GM21717 (cell line): ENCODE results near the gene RYR1.
"Not testable (repeated sequence)": the region's sequence is repeated elsewhere in the genome, so short reads cannot be mapped to it uniquely, and the experiment has no call there.

Source experiments
- ATAC-seq: cut with Tn5 transposase; IDR thresholded peaks from one replicate; pipeline ENCODE4 v1.9.1; 2021; ENCODE audit warnings: mild to moderate bottlenecking, moderate library complexity; ENCODE audit not compliant: unreplicated experiment

The RYR1 gene

DNA sequence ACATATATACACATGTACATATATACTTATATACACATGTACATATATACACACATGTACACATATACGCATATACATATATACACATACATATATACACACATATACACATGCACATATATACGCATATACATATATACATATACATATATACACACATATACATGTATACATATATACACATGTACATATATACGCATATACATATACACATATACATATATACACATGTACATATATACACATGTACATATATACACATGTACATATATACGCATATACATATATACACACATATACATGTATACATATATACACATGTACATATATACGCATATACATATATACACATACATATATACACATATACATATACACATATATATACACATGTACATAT, 169.4 kb downstream of the RYR1 start:
- not testable (repeated sequence) for ATAC-seq

DNA sequence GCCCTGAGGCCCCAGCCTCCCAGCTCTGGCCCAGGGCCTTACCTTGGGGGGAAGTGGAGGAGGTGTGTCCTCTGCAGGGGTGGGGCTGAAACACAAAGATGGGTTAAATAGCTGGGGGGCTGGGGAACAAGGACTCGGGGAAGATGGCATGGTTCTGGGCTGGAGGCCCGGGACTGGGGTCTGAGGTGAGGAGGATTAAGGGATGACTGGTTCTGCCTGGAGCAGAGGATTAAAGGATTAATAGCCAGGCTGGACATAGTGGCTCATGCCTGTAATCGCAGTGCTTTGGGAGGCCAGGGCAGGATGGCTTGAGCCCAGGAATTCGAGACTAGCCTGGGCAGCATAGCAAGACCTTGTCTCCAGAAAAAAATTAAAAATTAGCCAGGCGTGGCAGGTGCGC, 172.6 kb downstream of the RYR1 start:
- no peak for ATAC-seq

DNA sequence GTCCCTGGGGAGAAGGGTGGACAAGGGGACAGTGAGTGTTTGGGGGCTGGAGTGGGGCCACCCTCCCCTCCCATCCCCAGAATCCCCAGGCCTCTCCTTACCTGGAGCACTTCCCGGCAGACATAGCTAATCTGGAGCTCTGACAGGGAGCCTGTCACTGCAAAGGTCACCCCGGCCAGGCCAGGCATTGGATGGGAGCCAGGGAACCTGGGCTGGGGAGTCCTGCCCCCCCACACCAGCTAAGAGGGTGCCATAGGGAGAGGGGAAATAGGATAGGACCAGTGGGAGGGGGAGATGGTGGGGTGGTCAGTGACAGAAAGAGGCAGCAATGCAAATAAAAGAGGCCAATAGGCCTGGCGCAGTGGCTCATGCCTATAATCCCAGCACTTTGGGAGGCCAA, 180.8 kb downstream of the RYR1 start:
- ATAC-seq: no peak

DNA sequence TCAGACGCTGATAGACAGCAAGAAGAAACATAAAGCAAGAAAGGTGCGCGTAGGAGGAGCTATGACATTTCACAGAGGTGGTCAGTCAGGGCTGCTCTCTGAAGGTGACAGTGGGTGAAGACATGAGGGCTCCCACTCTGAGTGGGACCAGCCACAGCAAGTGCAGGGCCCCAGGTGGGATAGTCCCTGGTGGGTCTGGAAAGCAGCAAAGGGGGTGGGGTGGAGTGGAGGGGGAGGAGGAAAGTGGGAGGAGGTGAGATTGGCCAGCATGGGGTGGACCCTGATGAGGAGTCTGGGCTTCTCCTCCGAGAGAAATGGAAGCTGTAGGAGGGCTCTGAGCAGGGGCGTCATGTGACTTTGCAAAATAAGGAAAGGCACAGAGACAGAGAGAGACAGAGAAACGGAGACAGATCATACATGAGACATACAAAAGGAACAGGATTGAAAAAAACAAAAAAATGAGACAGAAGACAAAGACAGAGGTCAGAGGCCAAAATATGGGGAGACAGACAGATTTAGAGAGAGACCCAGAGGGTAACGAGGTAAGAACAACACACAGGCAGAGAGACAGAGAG, 181.6 kb downstream of the RYR1 start:
- no peak for ATAC-seq

DNA sequence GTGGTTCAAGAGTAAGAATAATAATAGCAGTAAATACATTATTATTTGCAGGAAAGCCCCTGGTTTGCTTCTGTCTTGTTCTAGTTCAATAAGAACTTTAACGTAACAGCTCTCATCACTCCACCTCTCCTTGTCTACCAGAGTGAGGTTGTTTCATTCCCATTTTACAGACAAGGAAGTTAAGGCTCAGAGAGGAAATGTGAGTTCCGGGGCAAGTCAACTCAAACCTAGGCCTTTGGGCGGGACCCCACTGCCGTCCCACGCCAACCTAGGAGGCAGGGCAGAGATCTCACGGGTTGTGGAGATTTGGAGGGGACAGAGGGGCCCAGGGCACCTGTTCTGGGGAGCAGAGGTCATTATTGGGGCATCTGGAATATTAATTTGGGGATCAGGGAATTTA, 182.8 kb downstream of the RYR1 start:
- no peak for ATAC-seq

DNA sequence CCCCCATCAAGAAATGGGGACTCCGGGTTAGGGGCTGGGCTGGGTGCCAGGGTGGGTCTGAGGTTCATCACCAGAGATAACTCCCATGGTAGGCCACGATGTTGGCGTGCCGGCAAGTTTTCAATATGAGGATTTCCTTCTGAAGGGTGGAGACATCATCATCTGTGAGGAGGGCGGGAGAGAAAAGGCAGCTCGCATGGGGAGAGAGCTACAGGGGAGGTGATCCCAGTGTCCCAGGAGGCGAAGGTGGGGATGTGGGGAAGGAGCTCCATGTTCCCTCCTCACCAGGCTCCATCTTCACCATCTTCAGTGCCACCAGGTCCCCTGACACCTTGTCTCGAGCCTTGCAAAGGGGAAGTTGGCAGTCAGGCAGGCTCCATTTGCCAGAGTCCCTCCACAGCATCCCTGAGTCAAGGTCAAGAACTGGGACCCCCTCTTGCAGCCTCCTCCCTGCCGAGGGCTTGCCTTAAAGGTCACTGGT, 183.8 kb downstream of the RYR1 start:
- ATAC-seq: no peak

DNA sequence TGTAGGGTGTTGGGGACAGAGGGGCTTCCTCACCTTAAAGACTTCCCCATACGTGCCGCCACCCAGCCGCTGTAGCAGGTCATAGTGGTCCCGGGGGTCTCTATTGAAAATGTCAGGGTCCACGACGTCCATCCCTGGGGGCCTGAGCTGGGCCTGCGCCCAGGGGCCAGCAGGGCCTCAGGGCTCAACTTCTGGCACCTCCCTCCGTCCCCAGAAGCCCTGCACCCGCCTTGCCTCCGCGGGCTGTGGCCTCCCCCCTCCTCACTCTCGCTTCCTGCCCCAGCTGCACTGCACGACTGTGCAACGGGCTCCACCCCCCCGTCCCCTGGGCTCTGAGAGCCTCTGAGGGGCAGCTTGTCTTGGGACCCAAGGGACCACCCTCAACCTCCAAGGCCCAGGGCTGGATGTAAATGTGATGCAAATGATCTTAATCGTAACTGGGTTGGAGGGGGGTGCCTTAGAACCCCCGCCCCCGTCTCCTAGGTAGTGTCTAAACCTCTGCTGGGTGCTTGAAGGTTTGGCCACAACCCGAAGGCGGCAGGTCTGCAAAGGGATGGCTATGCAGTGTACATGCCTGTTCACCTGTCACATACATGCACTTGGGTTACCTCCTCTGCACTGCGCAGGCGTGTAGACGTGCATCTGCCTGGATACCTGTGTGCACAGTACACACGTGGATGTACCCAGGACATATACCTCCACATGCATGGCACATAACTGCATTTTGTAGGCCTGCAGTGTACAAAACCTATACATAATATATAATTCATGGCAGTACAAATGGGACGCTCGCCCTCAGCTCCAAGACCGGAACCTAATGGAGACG, 184.5 kb downstream of the RYR1 start, which contains the start of gene MAP4K1:
Gene MAP4K1, minus strand, starts transcription at position 190 of the 826 bp plus-strand sequence. Its CDS starts 58 bp downstream, at position 132.
- ATAC-seq: peak; percentile 43

DNA sequence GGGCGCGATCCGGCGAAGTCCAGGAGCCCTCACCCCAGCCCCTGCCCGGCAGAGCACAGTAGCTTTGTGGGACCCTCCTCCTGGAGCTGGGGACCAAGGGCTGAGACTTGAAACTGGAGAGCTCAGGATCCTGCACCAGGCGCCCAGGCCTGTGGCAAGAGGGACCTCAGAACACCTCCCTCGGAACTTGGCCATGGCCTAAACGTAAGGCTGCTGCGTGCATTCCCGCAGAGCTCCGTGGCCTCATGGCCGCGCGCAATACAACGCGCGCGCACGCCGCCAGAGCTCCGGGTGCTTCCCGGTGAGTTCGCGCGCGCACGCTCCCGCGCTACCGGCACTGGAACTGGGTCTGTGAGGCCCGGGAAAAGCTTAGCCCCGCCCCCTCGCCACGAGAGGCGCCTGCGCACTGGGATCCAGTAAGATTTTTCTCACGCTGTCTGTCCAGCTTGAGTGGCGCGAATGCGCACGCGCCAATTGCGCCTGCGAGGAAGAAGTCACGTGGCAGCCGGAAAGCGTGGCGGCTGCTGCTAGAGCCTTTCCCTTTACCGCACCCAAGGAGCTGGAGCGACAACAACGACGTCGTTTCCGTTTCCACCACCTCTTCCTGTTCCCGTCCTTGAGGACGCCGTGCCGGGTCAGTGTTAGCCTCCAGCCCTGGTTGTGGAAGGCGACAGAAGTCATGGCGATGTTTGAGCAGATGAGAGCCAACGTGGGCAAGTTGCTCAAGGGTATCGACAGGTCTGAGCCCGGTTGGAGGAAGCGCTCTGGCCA, 185.3 kb downstream of the RYR1 start, which contains the start of gene EIF3K:
Gene EIF3K, plus strand, starts transcription at position 599 of the 771 bp plus-strand sequence. Its CDS starts 81 bp downstream, at position 680.
- ATAC-seq: peak; percentile 43

DNA sequence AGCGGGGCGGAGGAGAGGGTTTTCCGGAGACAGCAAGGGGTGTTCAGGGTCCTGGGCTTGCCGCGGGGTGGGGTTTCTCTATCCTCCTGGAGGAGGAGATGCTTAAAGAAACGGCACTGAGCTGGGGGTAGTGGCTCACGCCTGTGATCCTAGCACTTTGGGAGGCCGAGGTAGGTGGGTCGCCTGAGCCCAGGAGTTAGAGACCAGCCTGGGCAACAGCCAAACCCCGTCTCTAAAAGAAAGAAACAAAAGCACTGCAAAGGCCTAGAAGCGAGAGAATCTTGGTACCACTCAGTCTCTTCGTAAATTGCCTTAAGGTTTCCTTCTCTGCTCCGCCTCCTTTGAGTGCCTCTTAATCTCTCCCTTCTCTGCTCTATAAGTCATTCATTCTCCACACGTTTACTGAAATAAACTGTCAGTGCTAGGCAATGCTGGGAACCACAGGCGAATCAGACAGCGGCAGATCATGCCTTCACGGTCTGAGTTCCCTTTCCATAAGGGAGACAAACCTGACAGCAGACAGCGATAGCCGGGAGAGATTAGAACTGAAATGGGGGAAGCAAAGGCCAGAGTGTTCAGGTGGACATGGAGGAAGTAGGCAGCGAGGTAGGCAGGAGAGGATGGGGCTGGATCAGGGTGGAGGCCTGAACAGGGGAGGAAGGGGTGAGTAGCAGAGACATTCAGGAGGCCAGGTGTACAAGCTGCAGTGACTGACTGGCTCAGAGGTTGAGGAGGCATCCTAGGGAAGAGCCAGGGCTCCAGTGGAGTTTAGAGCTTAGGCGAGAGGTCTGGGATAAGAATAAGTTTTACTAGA, 186.1 kb downstream of the RYR1 start:
- no peak for ATAC-seq

DNA sequence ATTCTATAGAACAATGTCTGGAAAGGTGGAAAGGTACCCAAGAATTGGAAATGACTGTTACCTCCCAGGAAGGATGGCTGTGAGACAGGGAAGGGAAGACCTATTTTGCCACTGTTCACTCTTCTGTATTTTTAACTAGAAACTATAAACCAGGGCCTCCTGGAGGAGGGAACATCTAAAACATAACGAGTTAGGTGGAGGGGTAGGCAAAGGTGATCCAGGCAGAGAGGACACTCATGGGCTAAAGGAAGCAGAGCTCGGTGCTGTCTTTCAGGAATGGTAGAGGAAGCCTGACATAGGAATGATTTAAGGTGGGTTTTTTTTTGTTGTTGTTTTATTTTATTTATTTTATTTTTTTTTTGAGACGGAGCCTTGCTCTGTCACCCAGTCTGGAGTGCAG, 191.3 kb downstream of the RYR1 start:
- ATAC-seq: no peak

DNA sequence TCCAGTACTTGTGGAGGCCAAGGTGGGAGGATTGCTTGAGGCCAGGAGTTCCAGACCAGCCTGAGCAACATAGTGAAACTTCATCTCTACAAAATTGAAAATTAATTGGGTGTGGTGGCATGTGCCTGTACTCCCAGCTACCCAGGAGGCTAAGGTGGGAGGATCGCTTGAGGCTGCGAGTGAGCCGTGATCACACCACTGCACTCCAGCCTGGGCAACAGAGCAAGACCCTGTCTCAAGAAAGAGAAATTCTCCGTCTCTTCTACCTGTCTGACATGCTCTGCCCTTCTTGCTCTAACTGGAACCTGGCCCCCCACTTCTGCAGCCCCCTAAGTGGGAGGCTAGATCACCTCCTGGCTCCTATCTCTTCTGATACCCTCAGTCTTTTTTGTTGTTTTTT, 192.9 kb downstream of the RYR1 start:
- no peak for ATAC-seq

DNA sequence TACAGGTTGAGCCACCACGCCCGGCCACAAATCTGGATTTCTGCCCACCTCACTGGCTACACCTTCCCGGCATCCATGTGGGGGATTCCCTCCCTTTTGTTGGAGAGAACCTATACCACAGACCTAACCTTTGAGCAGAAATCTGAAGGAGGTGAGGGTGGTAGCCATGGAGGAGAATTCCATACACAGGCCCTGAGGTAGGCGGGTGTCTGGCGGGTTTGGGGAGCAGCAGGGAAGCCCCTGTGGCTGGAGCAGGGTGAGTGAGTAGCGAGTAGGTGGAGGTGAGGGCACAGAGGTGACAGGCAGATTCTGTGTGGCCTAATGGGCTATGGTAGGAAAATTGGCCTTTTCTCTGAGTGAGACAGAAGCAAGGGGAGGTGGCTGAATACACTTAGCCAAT, 196.1 kb downstream of the RYR1 start:
- ATAC-seq: no peak

DNA sequence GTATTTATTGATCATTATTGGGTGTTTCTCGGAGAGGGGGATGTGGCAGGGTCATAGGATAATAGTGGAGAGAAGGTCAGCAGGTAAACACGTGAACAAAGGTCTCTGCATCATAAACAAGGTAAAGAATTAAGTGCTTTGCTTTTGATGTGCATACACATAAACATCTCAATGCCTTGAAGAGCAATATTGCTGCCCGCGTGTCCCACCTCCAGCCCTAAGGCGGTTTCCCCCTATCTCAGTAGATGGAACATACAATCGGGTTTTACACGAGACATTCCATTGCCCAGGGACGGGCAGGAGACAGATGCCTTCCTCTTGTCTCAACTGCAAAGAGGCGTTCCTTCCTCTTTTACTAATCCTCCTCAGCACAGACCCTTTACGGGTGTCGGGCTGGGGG, 197.8 kb downstream of the RYR1 start:
- ATAC-seq: not testable (repeated sequence)

DNA sequence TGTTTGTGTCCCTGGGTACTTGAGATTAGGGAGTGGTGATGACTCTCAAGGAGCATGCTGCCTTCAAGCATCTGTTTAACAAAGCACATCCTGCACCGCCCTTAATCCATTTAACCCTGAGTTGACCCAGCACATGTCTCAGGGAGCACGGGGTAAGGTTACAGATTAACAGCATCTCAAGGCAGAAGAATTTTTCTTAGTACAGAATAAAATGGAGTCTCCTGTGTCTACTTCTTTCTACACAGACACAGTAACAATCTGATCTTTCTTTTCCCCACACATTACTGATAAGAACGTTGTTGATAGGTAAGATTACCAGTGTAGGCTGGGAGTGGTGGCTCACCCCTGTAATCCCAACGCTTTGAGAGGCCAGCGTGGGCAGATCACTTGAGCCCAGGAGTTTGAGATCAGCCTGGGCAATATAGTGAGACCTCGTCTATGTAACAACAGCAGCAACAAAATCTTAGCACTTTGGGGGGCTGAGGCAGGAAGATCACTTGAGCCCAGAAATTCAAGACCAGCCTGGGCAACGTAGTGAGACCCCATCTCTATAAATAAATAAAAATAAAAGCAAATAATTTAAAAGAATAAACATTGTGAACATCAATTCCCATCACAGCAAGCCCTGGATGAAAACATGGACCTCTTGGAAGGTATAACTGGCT, 198.5 kb downstream of the RYR1 start:
- not testable (repeated sequence) for ATAC-seq

DNA sequence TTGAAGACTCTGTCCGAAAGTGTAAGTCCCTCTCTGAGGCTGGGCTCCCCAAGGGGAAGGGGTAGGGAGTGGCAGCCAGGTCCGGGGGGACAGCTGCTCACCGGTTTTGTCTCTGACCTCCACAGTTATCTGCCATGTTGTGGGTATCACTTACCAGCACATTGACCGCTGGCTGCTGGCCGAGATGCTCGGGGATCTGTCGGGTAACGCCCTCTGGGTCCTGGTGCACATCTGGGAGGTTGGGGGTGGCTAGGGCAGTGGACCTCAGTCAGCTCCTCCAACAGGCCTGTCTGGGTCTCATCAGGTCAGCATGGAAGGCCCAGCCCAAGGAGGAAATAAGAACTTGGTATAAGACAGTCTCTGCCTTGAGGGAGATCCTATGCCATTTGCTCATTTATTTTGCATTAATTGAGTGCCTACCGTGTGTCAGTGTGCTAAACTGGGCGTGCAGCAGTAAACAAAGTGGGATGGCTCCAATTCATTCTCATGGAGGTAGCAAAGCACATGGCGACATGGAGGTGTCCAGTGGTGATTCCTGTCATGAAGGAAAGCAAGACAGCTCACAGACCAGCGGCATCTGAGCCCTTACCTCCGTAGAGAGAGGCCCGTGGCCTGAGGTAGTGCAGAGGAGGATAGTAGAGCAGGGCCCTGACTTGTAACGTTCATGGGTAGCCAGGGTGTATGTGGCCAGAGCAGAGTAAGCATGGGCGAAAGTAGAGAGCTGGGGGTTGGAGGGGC, 199.2 kb downstream of the RYR1 start:
- ATAC-seq: no peak

DNA sequence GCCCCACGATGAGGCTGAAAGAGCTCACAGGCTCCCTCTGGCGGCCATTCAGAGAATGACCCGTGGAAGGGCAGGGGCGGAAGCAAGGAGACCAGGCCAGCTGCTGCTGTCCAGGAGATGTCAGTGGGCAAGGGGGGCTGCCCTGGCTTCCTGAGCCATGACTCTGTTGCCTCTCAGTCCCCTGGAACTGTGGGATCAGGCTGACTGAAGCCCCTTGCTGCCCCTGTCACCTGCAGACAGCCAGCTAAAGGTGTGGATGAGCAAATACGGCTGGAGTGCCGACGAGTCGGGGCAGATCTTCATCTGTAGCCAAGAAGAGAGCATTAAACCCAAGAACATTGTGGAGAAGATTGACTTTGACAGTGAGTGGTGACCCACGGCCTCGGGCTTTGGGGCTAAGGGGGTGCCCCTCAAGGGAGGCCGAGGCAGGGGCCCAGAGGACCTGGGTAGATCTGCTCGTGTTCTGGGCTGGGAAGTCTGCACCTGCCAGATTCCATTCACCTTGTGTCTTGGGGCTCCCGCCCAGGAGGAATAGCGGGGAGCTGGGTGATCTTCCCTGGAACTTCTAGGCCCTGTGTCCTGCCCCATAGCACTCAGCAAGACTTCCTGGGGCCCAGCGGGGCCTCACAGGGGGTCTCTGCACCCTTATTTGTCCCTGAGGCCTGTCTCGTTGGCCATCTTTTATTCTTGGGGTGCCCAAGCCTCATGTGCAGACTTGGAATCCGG, 201.4 kb downstream of the RYR1 start:
- ATAC-seq: no peak

DNA sequence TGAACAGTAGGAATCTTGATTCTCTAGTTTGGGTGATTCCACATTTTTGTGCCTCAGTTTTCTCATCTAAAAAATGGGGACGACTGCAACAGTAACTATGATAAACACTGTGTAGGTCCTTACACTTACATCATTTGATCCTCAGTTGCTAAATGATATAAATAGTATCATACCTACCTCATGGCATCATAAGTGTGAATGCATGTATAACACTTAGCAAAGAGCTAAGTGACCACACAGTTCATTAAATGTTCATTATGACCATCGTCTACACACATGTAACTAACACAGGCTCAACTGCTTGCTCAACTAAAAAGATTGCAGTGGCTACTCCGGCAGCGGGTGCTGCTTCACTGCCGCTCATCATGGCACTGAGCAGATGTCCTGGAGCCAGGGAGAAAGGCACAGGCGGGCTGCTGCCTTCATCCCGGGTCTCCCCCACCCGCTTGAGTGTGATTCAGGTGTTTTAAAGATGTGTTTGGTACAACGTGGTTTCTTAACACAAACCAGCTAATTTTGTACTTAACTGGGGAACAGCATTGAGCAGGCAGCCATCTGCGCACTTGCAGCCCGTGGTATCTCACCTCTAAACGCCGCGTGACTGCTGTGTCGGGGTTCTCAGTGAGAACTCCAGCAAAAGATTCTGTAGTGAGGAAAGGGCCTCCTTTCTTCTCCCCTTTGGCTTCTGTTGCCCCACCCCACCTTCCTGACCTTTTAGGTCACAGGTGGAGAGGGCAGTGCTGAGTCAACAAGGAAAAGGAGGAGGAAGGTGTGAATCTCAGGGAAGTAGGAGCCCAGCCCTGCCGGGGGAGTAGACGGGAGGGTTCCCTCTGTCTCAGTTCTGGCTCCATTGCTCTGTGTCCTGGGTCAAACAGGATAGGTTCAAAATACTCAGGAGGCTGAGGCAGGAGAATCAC, 202.2 kb downstream of the RYR1 start:
- no peak for ATAC-seq
